ACHN (cell line): Measurements from ENCODE around the gene CFAP74.
A peak's percentile ranks its signal among the peaks of the same experiment; 100 is the strongest.

Experiments used
- DNase-seq: peaks from one replicate; pipeline ENCODE4 v3.0.0-alpha.2; 2015
- in situ Hi-C: cut with HindIII; loops from 2 replicates; pipeline ENCODE4 v1.10.0; 2017; ENCODE audit warnings: low sequenced_read_pairs, low pct_ligation_motif_present, low pct_unique_long_range_greater_than_20kb

Gene CFAP74

GRCh38 chr1:2024451-2024850 lies 20.9 kb upstream of the CFAP74 start:
- in situ Hi-C loops, result no loop called here
- DNase-seq, result no peak

DNA sequence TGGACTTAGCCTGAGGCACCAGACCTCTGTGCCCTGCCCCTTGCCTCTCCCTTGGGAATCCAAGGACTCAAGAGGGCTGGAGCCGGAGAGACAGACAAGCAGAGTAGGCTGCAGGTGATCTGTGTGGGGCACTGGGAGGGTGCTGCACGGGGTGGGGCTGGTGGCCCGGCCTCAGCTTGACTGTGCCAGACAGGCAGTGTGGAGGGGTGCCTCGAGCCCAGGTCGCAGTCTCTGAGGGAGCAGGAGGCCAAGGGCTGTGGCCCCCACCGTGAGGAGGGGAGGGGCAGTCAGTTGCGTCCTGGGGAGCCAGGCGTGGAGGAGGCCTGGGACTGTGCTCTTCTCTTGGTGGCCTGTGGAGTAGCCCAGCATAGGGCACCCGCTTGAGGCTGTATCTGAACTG lies 19.6 kb upstream of the CFAP74 start:
- in situ Hi-C loops, result no loop called here
- no peak for DNase-seq

GRCh38 chr1:2022063-2022770 lies 18.6 kb upstream of the CFAP74 start:
- in situ Hi-C loops, result no loop called here

GRCh38 chr1:2021550-2021949 lies 18.0 kb upstream of the CFAP74 start:
- DNase-seq, result no peak
- in situ Hi-C loops, result no loop called here

More at GRCh38 chr1:2022063-2022770, 18.6 kb upstream of the CFAP74 start:
- no peak for DNase-seq

GRCh38 chr1:2020310-2020655 lies 16.7 kb upstream of the CFAP74 start:
- in situ Hi-C loops, result no loop called here
- no peak for DNase-seq

GRCh38 chr1:2019571-2020309 lies 16.2 kb upstream of the CFAP74 start:
- DNase-seq, result no peak
- in situ Hi-C loops, result no loop called here

GRCh38 chr1:2019172-2019543 lies 15.6 kb upstream of the CFAP74 start, which contains the start of gene GABRD:
Gene GABRD (plus strand): TSS chr1:2019345. CDS start chr1:2019424, 79 bp downstream.
- in situ Hi-C loops, result no loop called here
- peak; percentile 29 for DNase-seq

- in situ Hi-C loops, result no loop called here
Measured at GRCh38 chr1:2018217-2019171, 14.9 kb upstream of the CFAP74 start.

DNA sequence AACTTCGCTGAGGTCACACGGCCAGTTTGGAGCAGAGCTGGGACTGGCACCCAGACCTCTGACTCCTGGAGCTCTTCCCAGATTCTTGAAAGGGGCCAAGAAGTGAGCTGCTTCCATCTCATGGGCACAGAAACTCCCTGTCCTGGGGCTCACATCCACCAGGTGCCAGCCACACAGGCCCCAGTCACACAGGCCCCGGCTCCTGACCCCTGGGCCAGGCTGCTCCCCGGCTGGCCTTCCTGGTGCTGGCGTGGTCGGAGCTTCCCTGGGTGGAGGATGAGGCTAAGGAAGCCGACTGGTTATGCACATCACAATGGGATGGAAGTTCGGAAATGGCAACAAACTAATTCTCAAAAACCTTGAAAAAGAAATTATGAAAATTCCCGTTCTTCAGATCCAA lies 12.5 kb upstream of the CFAP74 start:
- in situ Hi-C loops, result no loop called here
- no peak for DNase-seq

More at GRCh38 chr1:2018217-2019171, 14.9 kb upstream of the CFAP74 start:
- DNase-seq, result no peak

GRCh38 chr1:2014741-2015735 lies 11.5 kb upstream of the CFAP74 start:
- peak; percentile 50 for DNase-seq
- in situ Hi-C loops, result no loop called here

DNA sequence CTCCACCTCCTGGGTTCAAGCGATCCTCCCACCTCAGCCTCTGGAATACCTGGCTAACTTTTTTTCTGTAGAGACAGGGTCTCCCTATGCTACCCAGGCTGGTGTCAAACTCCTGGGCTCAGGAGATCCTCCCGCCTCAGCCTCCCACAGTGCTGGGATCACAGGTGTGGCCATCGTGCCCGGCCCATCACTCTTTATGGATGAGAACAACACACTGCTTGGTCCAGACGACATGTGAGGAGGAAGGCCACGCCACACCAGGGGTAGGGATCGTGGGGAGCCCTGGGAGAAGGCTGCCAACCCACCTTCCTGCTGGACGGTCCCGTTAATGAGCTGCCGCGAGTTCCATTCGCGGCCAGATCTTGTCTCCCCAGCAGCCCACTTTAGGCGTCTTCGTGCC lies 10.6 kb upstream of the CFAP74 start:
- no peak for DNase-seq
- in situ Hi-C loops, result no loop called here

- no peak for DNase-seq
- in situ Hi-C loops, result no loop called here
Measured at GRCh38 chr1:2009101-2010053, 5.8 kb upstream of the CFAP74 start.

GRCh38 chr1:2004856-2005255 lies 1.3 kb upstream of the CFAP74 start:
- in situ Hi-C loops, result no loop called here
- no peak for DNase-seq

DNA sequence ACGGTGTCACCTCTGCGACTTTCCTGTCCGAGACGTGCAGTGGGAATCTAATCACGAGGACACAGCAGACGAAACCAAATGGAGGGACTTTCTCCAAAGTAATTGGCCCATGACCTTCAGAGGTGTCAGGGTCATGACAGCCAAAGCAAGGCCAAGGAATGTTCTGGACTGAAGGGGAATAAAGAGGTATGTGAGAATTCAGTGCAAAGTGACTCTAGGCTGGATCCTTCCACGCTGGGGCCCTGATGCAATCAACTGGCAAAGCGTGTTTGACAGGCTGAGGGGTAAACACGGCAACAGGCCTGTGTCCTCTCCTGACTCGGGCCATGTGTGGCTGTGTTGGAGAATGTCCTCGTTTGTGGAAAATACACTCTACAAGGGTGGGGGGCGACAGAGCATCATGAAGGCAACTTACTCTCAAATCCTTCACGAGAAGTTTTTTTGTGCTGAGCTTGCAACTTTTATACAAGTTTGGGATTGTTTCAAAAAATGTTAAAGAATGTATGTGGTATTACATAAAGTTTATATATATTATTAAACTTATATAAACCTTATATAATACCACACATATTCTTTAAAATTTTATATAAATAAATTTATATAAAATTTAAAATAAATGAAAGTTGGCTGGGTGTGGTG lies 1.7 kb downstream of the CFAP74 start:
- no peak for DNase-seq
- in situ Hi-C loops, result no loop called here

- in situ Hi-C loops, result no loop called here
- DNase-seq, result no peak
Measured at GRCh38 chr1:2000850-2001249, 2.7 kb downstream of the CFAP74 start.

- in situ Hi-C loops, result no loop called here
- no peak for DNase-seq
Measured at GRCh38 chr1:2000432-2000831, 3.2 kb downstream of the CFAP74 start.

DNA sequence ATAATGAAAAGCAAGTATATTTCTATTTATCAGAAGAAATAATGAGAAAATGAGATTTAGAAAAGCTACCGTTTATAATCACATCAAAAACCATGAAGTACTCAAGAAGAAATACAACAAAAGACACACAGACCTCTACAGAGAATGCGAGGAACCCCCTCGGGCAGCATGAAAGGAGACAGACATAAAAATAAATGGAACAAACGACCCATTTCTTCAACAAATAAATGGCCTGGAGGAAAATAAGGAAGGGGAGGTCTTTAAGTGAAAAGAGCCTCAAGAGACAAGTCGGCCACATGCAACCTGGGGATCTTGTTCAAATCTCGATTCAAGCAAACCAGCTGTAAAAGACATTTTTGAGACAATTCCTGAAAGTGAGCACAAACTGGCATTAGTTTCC lies 6.0 kb downstream of the CFAP74 start:
- no peak for DNase-seq
- in situ Hi-C loops, result no loop called here
